Epidermal melanocyte (primary cell): ENCODE measurements around the gene ZNF407.
"Not testable (repeated sequence)": the region's sequence is repeated elsewhere in the genome, so short reads cannot be mapped to it uniquely, and the experiment has no call there.

ENCODE experiments used
- DNase-seq: peaks from one replicate; pipeline ENCODE4 v3.0.0; 2011; ENCODE audit warnings: low spot score; ENCODE audit not compliant: insufficient read length

The ZNF407 gene

GRCh38 chr18:74957588-74958224, 360.0 kb downstream of the ZNF407 start:
- no peak for DNase-seq

GRCh38 chr18:74959216-74959615, 361.5 kb downstream of the ZNF407 start:
- no peak for DNase-seq

- DNase-seq, result no peak
Observed at GRCh38 chr18:74961596-74961995, 363.9 kb downstream of the ZNF407 start.

- DNase-seq, result no peak
Observed at GRCh38 chr18:74963820-74964446, 366.3 kb downstream of the ZNF407 start.

- no peak for DNase-seq
Observed at GRCh38 chr18:74965682-74966081, 368.0 kb downstream of the ZNF407 start.

- no peak for DNase-seq
Observed at GRCh38 chr18:74967438-74967837, 369.8 kb downstream of the ZNF407 start.

GRCh38 chr18:74967979-74968378, 370.3 kb downstream of the ZNF407 start:
- DNase-seq, result no peak

- not testable (repeated sequence) for DNase-seq
Observed at GRCh38 chr18:74971358-74971757, 373.7 kb downstream of the ZNF407 start.

- DNase-seq, result not testable (repeated sequence)
Observed at GRCh38 chr18:74971776-74972175, 374.1 kb downstream of the ZNF407 start.

- no peak for DNase-seq
Observed at GRCh38 chr18:74972354-74972753, 374.7 kb downstream of the ZNF407 start.

- no peak for DNase-seq
Observed at GRCh38 chr18:74975001-74975400, 377.3 kb downstream of the ZNF407 start.

- DNase-seq, result no peak
Observed at GRCh38 chr18:74976331-74976909, 378.8 kb downstream of the ZNF407 start.

GRCh38 chr18:74977041-74977440, 379.4 kb downstream of the ZNF407 start:
- DNase-seq, result no peak

GRCh38 chr18:74980669-74981068, 383.0 kb downstream of the ZNF407 start:
- no peak for DNase-seq

GRCh38 chr18:74981476-74981875, 383.8 kb downstream of the ZNF407 start:
- DNase-seq, result no peak

- no peak for DNase-seq
Observed at GRCh38 chr18:74982946-74983635, 385.4 kb downstream of the ZNF407 start.

- no peak for DNase-seq
Observed at GRCh38 chr18:74989134-74989533, 391.5 kb downstream of the ZNF407 start.

GRCh38 chr18:74990563-74991081, 393.0 kb downstream of the ZNF407 start:
- DNase-seq, result no peak

- DNase-seq, result no peak
Observed at GRCh38 chr18:74994502-74995418, 397.1 kb downstream of the ZNF407 start.

GRCh38 chr18:74995419-74995736, 397.7 kb downstream of the ZNF407 start:
- no peak for DNase-seq

- no peak for DNase-seq
Observed at GRCh38 chr18:74996055-74996454, 398.4 kb downstream of the ZNF407 start.
